Esophagus squamous epithelium (tissue), 4 donors: ENCODE data around the gene KCNJ6.

Source experiments
- POLR2A ChIP-seq, 4 donors: fragments of 450-650 bp; IDR thresholded peaks; one replicate each; pipeline ENCODE4 v1.6.1; 2017; ENCODE audit warnings: antibody characterized with exemption in 4 of 4, mild to moderate bottlenecking in 4 of 4, moderate library complexity in 3 of 4
- TF ChIP-seq, protein P1 (sequence below), 6 experiments: fragments of 450-650 bp in 4 of 6; fragments of 200-600 bp in 2 of 6; sonication (generic) in 2 of 6; IDR thresholded peaks; one replicate each; pipeline ENCODE4 v1.5.1; 2016 to 2019; ENCODE audit warnings: antibody characterized with exemption in 6 of 6, mild to moderate bottlenecking in 4 of 6, moderate library complexity in 4 of 6

DNA sequence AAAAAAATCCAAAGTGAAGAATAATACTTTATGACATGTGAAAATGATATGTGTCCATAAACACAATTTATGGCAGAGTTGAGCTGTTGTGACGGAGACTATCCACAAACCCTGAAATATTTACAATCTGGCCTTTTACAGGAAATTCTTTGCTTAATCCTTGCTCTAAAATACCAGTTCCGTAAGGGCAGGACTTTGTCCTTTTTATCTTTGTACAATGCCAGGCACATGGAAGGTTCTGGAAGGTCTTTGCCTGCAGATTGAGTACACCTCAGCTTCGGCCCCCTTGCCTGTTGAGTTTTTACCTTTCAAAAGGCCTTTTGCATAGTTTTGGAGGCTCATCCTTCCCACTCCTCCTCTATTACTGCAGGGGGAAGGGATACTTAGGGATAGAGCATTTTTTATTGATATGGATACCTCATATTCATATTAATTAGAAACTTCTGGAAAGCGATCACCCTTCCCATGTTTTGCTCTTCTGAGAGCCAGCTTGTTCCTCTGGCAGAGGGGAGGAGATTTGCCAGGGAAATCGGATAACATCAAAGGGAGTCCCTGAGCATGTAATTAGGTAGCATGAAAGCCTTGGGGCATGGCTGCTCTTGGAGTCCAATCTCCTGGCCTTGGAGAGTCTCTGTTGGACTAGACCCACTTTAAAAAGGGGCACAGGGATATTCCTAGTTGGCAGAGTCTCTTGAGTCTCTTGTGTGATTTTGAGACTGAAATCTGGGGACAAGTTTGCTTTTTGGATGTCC lies 217.1 kb downstream of the KCNJ6 start:
- TF ChIP-seq, protein P1, sequence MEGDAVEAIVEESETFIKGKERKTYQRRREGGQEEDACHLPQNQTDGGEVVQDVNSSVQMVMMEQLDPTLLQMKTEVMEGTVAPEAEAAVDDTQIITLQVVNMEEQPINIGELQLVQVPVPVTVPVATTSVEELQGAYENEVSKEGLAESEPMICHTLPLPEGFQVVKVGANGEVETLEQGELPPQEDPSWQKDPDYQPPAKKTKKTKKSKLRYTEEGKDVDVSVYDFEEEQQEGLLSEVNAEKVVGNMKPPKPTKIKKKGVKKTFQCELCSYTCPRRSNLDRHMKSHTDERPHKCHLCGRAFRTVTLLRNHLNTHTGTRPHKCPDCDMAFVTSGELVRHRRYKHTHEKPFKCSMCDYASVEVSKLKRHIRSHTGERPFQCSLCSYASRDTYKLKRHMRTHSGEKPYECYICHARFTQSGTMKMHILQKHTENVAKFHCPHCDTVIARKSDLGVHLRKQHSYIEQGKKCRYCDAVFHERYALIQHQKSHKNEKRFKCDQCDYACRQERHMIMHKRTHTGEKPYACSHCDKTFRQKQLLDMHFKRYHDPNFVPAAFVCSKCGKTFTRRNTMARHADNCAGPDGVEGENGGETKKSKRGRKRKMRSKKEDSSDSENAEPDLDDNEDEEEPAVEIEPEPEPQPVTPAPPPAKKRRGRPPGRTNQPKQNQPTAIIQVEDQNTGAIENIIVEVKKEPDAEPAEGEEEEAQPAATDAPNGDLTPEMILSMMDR (IDR thresholded peaks at IDR 0.05) = no peak
- no peak for TF ChIP-seq POLR2A (IDR thresholded peaks at IDR 0.05)
